OCI-LY3 (cell line): ENCODE results near the gene FAM227B.
"Not testable (repeated sequence)": the region's sequence is repeated elsewhere in the genome, so short reads cannot be mapped to it uniquely, and the experiment has no call there.

Experiments
- H2AFZ ChIP-seq: fragments of 200-600, 300-600 bp; shearing (Covaris generic); 2 replicates; pipeline ENCODE4 v1.6.0; 2014; ENCODE audit warnings: antibody characterized with exemption, low read depth, low read length
- H3K27ac ChIP-seq: fragments of 200-600, 300-600 bp; sonication (generic); 2 replicates; pipeline ENCODE4 v1.5.1; 2014; ENCODE audit warnings: mild to moderate bottlenecking, low read length, moderate library complexity, mixed read lengths
- H3K27me3 ChIP-seq: fragments of 200-600, 300-600 bp; sonication (generic); 2 replicates; pipeline ENCODE4 v1.6.1; 2014; ENCODE audit warnings: low read depth, low read length, mixed read lengths
- H3K36me3 ChIP-seq: fragments of 200-600, 300-600 bp; sonication (generic); replicated peaks from 2 replicates; pipeline ENCODE3; 2014; ENCODE audit warnings: low read depth, low read length, mixed read lengths
- H3K4me1 ChIP-seq: fragments of 300-600, 200-600 bp; sonication (generic); 2 replicates; pipeline ENCODE4 v1.6.1; 2014; ENCODE audit warnings: low read length, mixed read lengths
- H3K4me2 ChIP-seq: fragments of 200-600, 300-600 bp; sonication (generic); 2 replicates; pipeline ENCODE4 v1.6.1; 2014; ENCODE audit warnings: low read length, mixed read lengths
- H3K4me3 ChIP-seq: fragments of 300-600, 200-600 bp; sonication (generic); 2 replicates; pipeline ENCODE4 v1.5.1; 2014; ENCODE audit warnings: antibody characterized with exemption, mild to moderate bottlenecking, low read length, moderate library complexity
- H3K79me2 ChIP-seq: fragments of 300-600, 200-600 bp; shearing (Covaris generic); 2 replicates; pipeline ENCODE4 v1.6.1; 2014; ENCODE audit warnings: mild to moderate bottlenecking, low read length, mixed read lengths
- H3K9ac ChIP-seq: fragments of 300-600, 200-600 bp; shearing (Covaris generic); 2 replicates; pipeline ENCODE4 v1.6.0; 2014; ENCODE audit warnings: mild to moderate bottlenecking, low read length, moderate library complexity
- H3K9me3 ChIP-seq: fragments of 200-600, 300-600 bp; shearing (Covaris generic); 2 replicates; pipeline ENCODE4 v1.6.1; 2014; ENCODE audit warnings: low read length, mixed read lengths; ENCODE audit not compliant: insufficient read depth
- H4K20me1 ChIP-seq: fragments of 200-600, 300-600 bp; sonication (generic); 2 replicates; pipeline ENCODE4 v1.6.1; 2016; ENCODE audit warnings: low read length, mixed read lengths; ENCODE audit not compliant: insufficient read depth
- CTCF ChIP-seq: fragments of 200-600, 300-600 bp; sonication (generic); IDR thresholded peaks from 2 replicates; pipeline ENCODE4 v1.5.1; 2014; ENCODE audit warnings: antibody characterized with exemption, low read length, low read depth
- EZH2phosphoT487 ChIP-seq: fragments of 200-600 bp; shearing (Covaris generic); IDR thresholded peaks from 2 replicates; pipeline ENCODE4 v1.6.1; 2018; ENCODE audit warnings: antibody characterized with exemption, mixed run types, low read depth

FAM227B gene

GRCh38 chr15:49560045-49560444 is 60.6 kb downstream of the FAM227B start:
- no peak overlapping the region for H3K9ac ChIP-seq
- H3K4me3 ChIP-seq = no peak overlapping the region

GRCh38 chr15:49558929-49559328 is 61.7 kb downstream of the FAM227B start:
- TF ChIP-seq CTCF = no peak
- TF ChIP-seq EZH2phosphoT487 = no peak
- no peaks in the 10 kb centered on the region for H3K79me2 ChIP-seq
- H3K4me2 ChIP-seq = no peak overlapping the region
- no peaks in the 10 kb centered on the region for H3K36me3 ChIP-seq
- no peak overlapping the region for H3K4me3 ChIP-seq
- no peaks in the 10 kb centered on the region for H4K20me1 ChIP-seq
- no peak overlapping the region for H2AFZ ChIP-seq
- H3K4me1 ChIP-seq = no peaks in the 10 kb centered on the region
- no peaks in the 10 kb centered on the region for H3K27me3 ChIP-seq
- peaks cover 10% of the 10 kb centered on the region; the same call in 1 of the 2 replicates for H3K9me3 ChIP-seq
- H3K9ac ChIP-seq = no peak overlapping the region
- no peak overlapping the region for H3K27ac ChIP-seq

More at GRCh38 chr15:49560045-49560444, 60.6 kb downstream of the FAM227B start:
- Histone ChIP-seq H3K27me3 (no peaks in the 10 kb centered on the region), H3K36me3 (no peaks in the 10 kb centered on the region), H4K20me1 (no peaks in the 10 kb centered on the region), H3K4me2 (no peak overlapping the region), H3K79me2 (no peaks in the 10 kb centered on the region), H3K27ac (no peak overlapping the region), H3K9me3 (peaks cover 10% of the 10 kb centered on the region; the same call in 1 of the 2 replicates), H3K4me1 (no peaks in the 10 kb centered on the region), H2AFZ (no peak overlapping the region)
- TF ChIP-seq EZH2phosphoT487 = no peak
- TF ChIP-seq CTCF = no peak

GRCh38 chr15:49556437-49556836 is 64.2 kb downstream of the FAM227B start:
- peaks cover 10% of the 10 kb centered on the region; the same call in 1 of the 2 replicates for H3K9me3 ChIP-seq
- H3K4me3 ChIP-seq = no peak overlapping the region
- no peak overlapping the region for H3K9ac ChIP-seq

GRCh38 chr15:49550342-49550741 is 70.3 kb downstream of the FAM227B start:
- H3K9ac ChIP-seq, H3K4me3 ChIP-seq, H3K9me3 ChIP-seq, H3K27me3 ChIP-seq, H3K27ac ChIP-seq, H3K79me2 ChIP-seq, H3K4me2 ChIP-seq, H3K4me1 ChIP-seq, H3K36me3 ChIP-seq, H4K20me1 ChIP-seq, H2AFZ ChIP-seq: not testable (repeated sequence)

More at GRCh38 chr15:49556437-49556836, 64.2 kb downstream of the FAM227B start:
- H3K27ac ChIP-seq = no peak overlapping the region
- no peak overlapping the region for H3K4me2 ChIP-seq
- H3K36me3 ChIP-seq = no peaks in the 10 kb centered on the region
- no peaks in the 10 kb centered on the region for H3K4me1 ChIP-seq
- no peaks in the 10 kb centered on the region for H3K27me3 ChIP-seq
- H2AFZ ChIP-seq = no peak overlapping the region
- TF ChIP-seq EZH2phosphoT487 (no peak), CTCF (no peak)
- H3K79me2 ChIP-seq = no peaks in the 10 kb centered on the region
- no peaks in the 10 kb centered on the region for H4K20me1 ChIP-seq

GRCh38 chr15:49538520-49538919 is 82.1 kb downstream of the FAM227B start:
- Histone ChIP-seq H3K4me3 (no peak overlapping the region), H3K27me3 (no peaks in the 10 kb centered on the region), H3K9ac (no peak overlapping the region), H3K79me2 (no peaks in the 10 kb centered on the region), H3K4me1 (no peaks in the 10 kb centered on the region), H4K20me1 (no peaks in the 10 kb centered on the region), H2AFZ (no peak overlapping the region), H3K9me3 (0 out of 2 replicates have a peak, but pooled peaks cover 3% of the 10 kb centered on the region), H3K4me2 (no peak overlapping the region), H3K27ac (no peak overlapping the region), H3K36me3 (no peaks in the 10 kb centered on the region)
- TF ChIP-seq CTCF (no peak), EZH2phosphoT487 (no peak)
